Hypothalamus (tissue), 51 donors: ENCODE results near the gene PCCA.

Experiments used
- DNase-seq, 51 donors: peaks; one replicate each; lab custom pipeline; 2025; lab: John Stamatoyannopoulos, UW

The PCCA gene

GRCh38 chr13:100451923-100452322 lies 363.0 kb downstream of the PCCA start:
- no peak for DNase-seq

- DNase-seq, result no peak
Observed at GRCh38 chr13:100454876-100455275, 366.0 kb downstream of the PCCA start.

- DNase-seq, result no peak
Observed at GRCh38 chr13:100458673-100459072, 369.8 kb downstream of the PCCA start.

GRCh38 chr13:100459747-100460146 lies 370.9 kb downstream of the PCCA start:
- no peak for DNase-seq

GRCh38 chr13:100460266-100460665 lies 371.4 kb downstream of the PCCA start:
- no peak for DNase-seq

- no peak for DNase-seq
Observed at GRCh38 chr13:100460791-100461190, 371.9 kb downstream of the PCCA start.

- no peak for DNase-seq
Observed at GRCh38 chr13:100461309-100462030, 372.6 kb downstream of the PCCA start.

- DNase-seq, result no peak
Observed at GRCh38 chr13:100464006-100464405, 375.1 kb downstream of the PCCA start.

- DNase-seq, result no peak
Observed at GRCh38 chr13:100465558-100465957, 376.7 kb downstream of the PCCA start.

- no peak for DNase-seq
Observed at GRCh38 chr13:100470866-100471505, 382.1 kb downstream of the PCCA start.

- no peak for DNase-seq
Observed at GRCh38 chr13:100473087-100473486, 384.2 kb downstream of the PCCA start.

- no peak for DNase-seq
Observed at GRCh38 chr13:100473501-100474044, 384.7 kb downstream of the PCCA start.

GRCh38 chr13:100476963-100477362 lies 388.1 kb downstream of the PCCA start:
- DNase-seq, result no peak

GRCh38 chr13:100478107-100478809 lies 389.4 kb downstream of the PCCA start:
- no peak for DNase-seq

- no peak for DNase-seq
Observed at GRCh38 chr13:100480676-100481075, 391.8 kb downstream of the PCCA start.

- DNase-seq, result no peak
Observed at GRCh38 chr13:100483139-100483538, 394.2 kb downstream of the PCCA start.

- DNase-seq, result no peak
Observed at GRCh38 chr13:100483841-100484381, 395.0 kb downstream of the PCCA start.

GRCh38 chr13:100484702-100485101 lies 395.8 kb downstream of the PCCA start:
- no peak for DNase-seq

- DNase-seq, result no peak
Observed at GRCh38 chr13:100485265-100485664, 396.4 kb downstream of the PCCA start.

- DNase-seq, result no peak
Observed at GRCh38 chr13:100490692-100491091, 401.8 kb downstream of the PCCA start.

- peak in 18 of 51 donors; percentile 1 to 39 (median 12) for DNase-seq
Observed at GRCh38 chr13:100491164-100491842, 402.4 kb downstream of the PCCA start.
